Activated CD4-positive, alpha-beta T cell treated with anti-CD3 and anti-CD28 coated beads for 1 hour (primary cell): ENCODE measurements around the gene GRAP2.
A peak's percentile ranks its signal among the peaks of the same experiment; 100 is the strongest.
"Not testable (repeated sequence)": the region's sequence is repeated elsewhere in the genome, so short reads cannot be mapped to it uniquely, and the experiment has no call there.

Source experiments
- DNase-seq: peaks from one replicate; pipeline ENCODE4 v3.0.0-alpha.2; 2020

Gene GRAP2

GRCh38 chr22:39947220-39948216 is 46.6 kb downstream of the GRAP2 start:
- DNase-seq, result no peak

GRCh38 chr22:39949964-39950737 is 49.3 kb downstream of the GRAP2 start:
- no peak for DNase-seq

- DNase-seq, result not testable (repeated sequence)
Observed at GRCh38 chr22:39951603-39952293, 50.9 kb downstream of the GRAP2 start.

GRCh38 chr22:39952347-39952746 is 51.5 kb downstream of the GRAP2 start:
- DNase-seq, result no peak

GRCh38 chr22:39953101-39953500 is 52.2 kb downstream of the GRAP2 start:
- no peak for DNase-seq

GRCh38 chr22:39954584-39955055 is 53.7 kb downstream of the GRAP2 start:
- DNase-seq, result no peak

GRCh38 chr22:39955675-39956074 is 54.8 kb downstream of the GRAP2 start:
- no peak for DNase-seq

- no peak for DNase-seq
Observed at GRCh38 chr22:39956932-39957664, 56.2 kb downstream of the GRAP2 start.

GRCh38 chr22:39958009-39958711 is 57.3 kb downstream of the GRAP2 start:
- DNase-seq, result no peak

- DNase-seq, result no peak
Observed at GRCh38 chr22:39958949-39959639, 58.2 kb downstream of the GRAP2 start.

GRCh38 chr22:39959640-39960447 is 59.0 kb downstream of the GRAP2 start, which contains the start of gene TMA7B:
TMA7B (plus strand) TSS chr22:39960397; CDS start chr22:39964375, 3,978 bp downstream.
- DNase-seq, result peak; percentile 15

GRCh38 chr22:39960791-39961746 is 60.2 kb downstream of the GRAP2 start:
- DNase-seq, result peak; percentile 34

- DNase-seq, result no peak
Observed at GRCh38 chr22:39962071-39962470, 61.2 kb downstream of the GRAP2 start.

- no peak for DNase-seq
Observed at GRCh38 chr22:39965748-39966147, 64.9 kb downstream of the GRAP2 start.

- no peak for DNase-seq
Observed at GRCh38 chr22:39966470-39966869, 65.6 kb downstream of the GRAP2 start.

GRCh38 chr22:39967103-39967829 is 66.4 kb downstream of the GRAP2 start:
- no peak for DNase-seq

- no peak for DNase-seq
Observed at GRCh38 chr22:39967996-39968972, 67.4 kb downstream of the GRAP2 start.
